Activated CD8-positive, alpha-beta memory T cell treated with anti-CD3 and anti-CD28 coated beads for 48 hours (primary cell): ENCODE measurements around the gene CNOT10.

Source experiments
- DNase-seq, 3 experiments: peaks; one replicate each; pipeline ENCODE4 v3.0.0-alpha.2; 2020; ENCODE audit warnings: low read depth in 2 of 3, low spot score in 2 of 3

Gene CNOT10

DNA sequence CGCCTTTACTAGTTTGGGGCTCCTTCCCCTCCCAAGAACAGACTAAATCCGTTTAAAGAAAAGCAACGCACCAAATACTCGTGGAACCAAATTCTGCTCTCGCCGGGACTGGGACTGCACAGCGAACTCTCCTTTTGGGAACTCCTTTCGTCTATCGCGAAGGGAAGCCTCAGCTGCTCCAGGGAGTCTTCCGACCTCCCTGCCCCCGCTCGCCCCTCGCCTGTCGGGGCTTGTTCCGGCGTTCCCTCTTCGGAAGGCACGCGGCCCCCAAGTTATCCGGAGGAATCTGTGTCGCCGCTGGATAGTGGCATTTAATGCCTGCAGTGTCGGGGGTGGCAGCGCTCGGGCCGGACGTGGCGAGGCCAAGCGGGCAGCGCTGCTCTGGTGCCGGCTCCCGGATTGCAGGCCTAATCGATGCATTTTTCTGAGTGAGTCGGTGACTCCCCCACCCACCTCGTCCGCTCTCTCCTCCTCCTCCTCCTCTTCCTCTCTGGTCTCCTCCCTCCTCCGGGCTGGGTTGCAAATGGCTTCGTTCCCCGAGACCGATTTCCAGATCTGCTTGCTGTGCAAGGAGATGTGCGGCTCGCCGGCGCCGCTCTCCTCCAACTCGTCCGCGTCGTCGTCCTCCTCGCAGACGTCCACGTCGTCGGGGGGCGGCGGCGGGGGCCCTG lies 132.7 kb downstream of the CNOT10 start, which contains the start of gene TRIM71:
Gene TRIM71 (plus strand): TSS at position 440 of the 671 bp plus-strand sequence. CDS start 84 bp downstream, at position 524.
- no peak for DNase-seq

DNA sequence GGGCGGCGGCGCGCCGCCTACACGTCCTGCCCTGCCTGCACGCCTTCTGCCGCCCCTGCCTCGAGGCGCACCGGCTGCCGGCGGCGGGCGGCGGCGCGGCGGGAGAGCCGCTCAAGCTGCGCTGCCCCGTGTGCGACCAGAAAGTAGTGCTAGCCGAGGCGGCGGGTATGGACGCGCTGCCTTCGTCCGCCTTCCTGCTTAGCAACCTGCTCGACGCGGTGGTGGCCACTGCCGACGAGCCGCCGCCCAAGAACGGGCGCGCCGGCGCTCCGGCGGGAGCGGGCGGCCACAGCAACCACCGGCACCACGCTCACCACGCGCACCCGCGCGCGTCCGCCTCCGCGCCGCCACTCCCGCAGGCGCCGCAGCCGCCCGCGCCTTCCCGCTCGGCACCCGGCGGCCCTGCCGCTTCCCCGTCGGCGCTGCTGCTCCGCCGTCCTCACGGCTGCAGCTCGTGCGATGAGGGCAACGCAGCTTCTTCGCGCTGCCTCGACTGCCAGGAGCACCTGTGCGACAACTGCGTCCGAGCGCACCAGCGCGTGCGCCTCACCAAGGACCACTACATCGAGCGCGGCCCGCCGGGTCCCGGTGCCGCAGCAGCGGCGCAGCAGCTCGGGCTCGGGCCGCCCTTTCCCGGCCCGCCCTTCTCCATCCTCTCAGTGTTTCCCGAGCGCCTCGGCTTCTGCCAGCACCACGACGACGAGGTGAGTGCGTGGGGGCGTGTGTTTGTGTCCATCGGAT lies 133.4 kb downstream of the CNOT10 start:
- no peak for DNase-seq

DNA sequence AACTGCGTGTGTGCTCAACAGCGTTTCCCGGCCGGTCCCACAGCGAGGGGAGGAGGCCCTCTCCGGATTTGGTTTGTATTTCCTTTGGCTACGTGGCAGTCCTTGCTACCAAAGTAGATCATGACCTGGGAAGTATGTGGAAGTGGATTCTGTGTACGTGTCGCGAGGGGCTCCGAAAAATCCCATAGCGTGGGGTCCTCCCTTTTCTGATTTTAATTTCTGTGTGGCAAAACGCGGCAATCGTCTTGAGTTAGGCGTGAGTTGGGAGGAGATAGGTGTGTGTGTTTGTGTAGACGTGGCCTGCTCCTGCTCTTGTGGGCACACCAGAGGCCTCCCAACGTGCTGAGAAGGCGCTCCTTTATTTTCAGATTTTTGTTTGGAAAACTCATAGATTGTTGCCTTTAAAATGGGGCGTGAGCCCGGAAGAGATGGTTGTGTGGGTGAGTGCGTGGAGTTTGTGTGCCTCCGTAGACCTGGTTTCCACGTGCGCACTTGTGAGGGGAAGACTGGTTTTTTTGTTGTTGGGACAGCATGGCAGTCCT lies 134.1 kb downstream of the CNOT10 start:
- no peak for DNase-seq

DNA sequence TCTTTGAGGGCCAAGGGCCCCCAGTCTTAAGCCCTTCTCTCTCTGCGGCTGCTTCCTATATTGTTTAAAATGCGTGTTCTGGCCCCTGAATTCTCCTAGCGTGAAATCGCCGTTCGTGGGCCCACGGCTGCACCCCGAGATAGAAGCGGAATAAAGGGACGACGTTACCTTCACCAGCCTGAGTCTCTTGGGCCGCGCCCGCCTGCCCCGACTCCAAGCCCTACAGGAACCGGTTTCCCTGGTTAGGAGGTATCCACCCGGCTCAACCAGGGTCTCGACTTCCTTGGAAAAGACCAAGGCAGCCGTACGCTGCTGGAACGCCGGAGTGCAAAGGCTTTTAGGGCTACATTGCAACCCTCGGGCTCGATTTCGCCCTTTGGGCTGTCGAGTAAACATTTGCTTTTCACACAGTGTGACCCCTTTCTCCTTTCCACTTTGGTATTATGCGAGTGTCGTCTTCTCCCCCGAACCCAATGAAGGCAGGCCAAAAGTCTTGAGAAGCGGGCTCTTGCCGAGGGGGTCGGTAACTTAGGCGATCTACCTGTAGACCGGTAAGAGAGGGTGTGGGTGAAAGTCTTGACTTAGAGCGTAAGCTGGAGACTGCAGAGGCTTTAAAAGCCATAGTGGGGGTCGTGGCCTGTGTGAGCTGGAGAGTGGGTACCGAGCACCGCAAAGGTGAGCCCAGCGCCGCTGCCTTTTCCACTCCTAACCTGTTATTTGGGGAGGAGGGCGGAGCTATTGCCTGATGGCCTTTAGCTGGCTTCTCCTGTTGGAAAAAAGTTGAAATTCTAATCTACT lies 134.8 kb downstream of the CNOT10 start:
- no peak for DNase-seq

GRCh38 chr3:32820430-32820829 lies 135.4 kb downstream of the CNOT10 start:
- no peak for DNase-seq

GRCh38 chr3:32820971-32821685 lies 136.1 kb downstream of the CNOT10 start:
- no peak for DNase-seq

- no peak for DNase-seq
Observed at GRCh38 chr3:32821686-32822296, 136.8 kb downstream of the CNOT10 start.

- no peak for DNase-seq
Observed at GRCh38 chr3:32822609-32823498, 137.9 kb downstream of the CNOT10 start.
